B cell (primary cell): ENCODE results near the gene GAL. TPM values are rescaled to one million over a fixed set of nuclear protein-coding genes. Genes with fewer than 3 reads are reported as not detected.

Experiments
- ATAC-seq: fragments of 200-7000 bp; cut with Tn5 transposase; one replicate; pipeline ENCODE4 v1.10.0; 2021; ENCODE audit warnings: low read depth, mild to moderate bottlenecking, moderate number of reproducible peaks, moderate library complexity
- CTCF ChIA-PET: fragments of 350-600 bp; sonication (Branson Sonifier 250); formaldehyde crosslinking; loops from one replicate; lab custom pipeline; 2021; ENCODE audit warnings: antibody characterized with exemption, inconsistent platforms; lab: Charles Lee
- POLR2A ChIA-PET: fragments of 350-600 bp; sonication (Branson Sonifier 250); formaldehyde crosslinking; loops from one replicate; lab custom pipeline; 2021; ENCODE audit warnings: antibody characterized with exemption; lab: Charles Lee
- DNase-seq: peaks from one replicate; pipeline ENCODE4 v3.0.0; 2013
- H2AFZ ChIP-seq: 2 replicates; pipeline ENCODE4 v1.6.1; 2012; ENCODE audit warnings: mild to moderate bottlenecking, low read depth, low read length; ENCODE audit not compliant: insufficient read depth, poor library complexity, severe bottlenecking
- H3K27ac ChIP-seq, 2 donors: 1 replicate in 1 of 2; 2 replicates in 1 of 2; pipeline ENCODE4 v1.5.1; 2012 to 2013; ENCODE audit warnings: low read length in 2 of 2, mild to moderate bottlenecking in 2 of 2, moderate library complexity in 1 of 2
- H3K27me3 ChIP-seq, 4 experiments: fragments of 200-600 bp in 1 of 4; sonication (generic) in 1 of 4; replicated peaks in 1 of 4; 1 replicate in 2 of 4; 2 replicates in 2 of 4; pipeline versions ENCODE4 v1.6.1 to v1.7.0; 2013 to 2016; ENCODE audit warnings: low read length in 3 of 4, mild to moderate bottlenecking in 2 of 4, mixed read lengths in 1 of 4, moderate library complexity in 1 of 4; ENCODE audit not compliant: insufficient read depth in 4 of 4, control insufficient read depth in 3 of 4; ENCODE audit errors: control extremely low read depth in 1 of 4
- H3K36me3 ChIP-seq, 2 experiments: replicated peaks in 1 of 2; 1 replicate in 1 of 2; 2 replicates in 1 of 2; pipeline versions ENCODE4 v1.6.1 to v1.7.1; 2013; ENCODE audit warnings: low read length in 1 of 2; ENCODE audit not compliant: insufficient read depth in 2 of 2, control insufficient read depth in 1 of 2; ENCODE audit errors: control extremely low read depth in 1 of 2, extremely low read depth in 1 of 2
- H3K4me1 ChIP-seq, 2 donors: fragments of 200-600 bp in 1 of 2; sonication (generic) in 1 of 2; 1 replicate in 1 of 2; 2 replicates in 1 of 2; pipeline versions ENCODE4 v1.5.1 to v1.6.1; 2013 to 2017; ENCODE audit warnings: low read length in 2 of 2; ENCODE audit not compliant: control insufficient read depth in 2 of 2, insufficient read depth in 2 of 2
- H3K4me2 ChIP-seq: replicated peaks from 2 replicates; pipeline ENCODE3; 2012; ENCODE audit warnings: mild to moderate bottlenecking, low read depth, low read length; ENCODE audit not compliant: poor library complexity, severe bottlenecking
- H3K4me3 ChIP-seq, 5 experiments: fragments of 200-600 bp in 1 of 5; sonication (generic) in 1 of 5; 1 replicate in 3 of 5; 2 replicates in 2 of 5; pipeline versions ENCODE4 v1.5.1 to v1.7.0; 2011 to 2016; ENCODE audit warnings: low read length in 4 of 5, mild to moderate bottlenecking in 4 of 5, low read depth in 2 of 5, control low read depth in 1 of 5, moderate library complexity in 1 of 5; ENCODE audit not compliant: insufficient read depth in 1 of 5; ENCODE audit errors: control extremely low read depth in 1 of 5, extremely low read depth in 1 of 5
- H3K79me2 ChIP-seq: fragments of 200-600 bp; sonication (generic); one replicate; pipeline ENCODE4 v1.6.0; 2016; ENCODE audit warnings: low read length; ENCODE audit not compliant: control insufficient read depth, insufficient read depth
- H3K9ac ChIP-seq: fragments of 200-600 bp; sonication (generic); 2 replicates; pipeline ENCODE4 v1.6.1; 2017; ENCODE audit warnings: mild to moderate bottlenecking, low read length, moderate library complexity
- H3K9me3 ChIP-seq, 3 donors: one replicate each; pipeline versions ENCODE4 v1.6.1 to v1.7.1; 2013; ENCODE audit warnings: low read length in 2 of 3; ENCODE audit not compliant: control insufficient read depth in 2 of 3, insufficient read depth in 1 of 3; ENCODE audit errors: control extremely low read depth in 1 of 3
- H4K20me1 ChIP-seq: 2 replicates; pipeline ENCODE4 v1.6.0; 2012; ENCODE audit warnings: mild to moderate bottlenecking, low read length; ENCODE audit not compliant: insufficient read depth, control insufficient read depth, poor library complexity, severe bottlenecking
- H3K27ac Mint-ChIP-seq: one replicate; pipeline ENCODE4 v1.8.0; 2021; ENCODE audit warnings: mixed read lengths
- H3K27me3 Mint-ChIP-seq: one replicate; pipeline ENCODE4 v1.8.0; 2021; ENCODE audit warnings: mixed read lengths
- H3K4me1 Mint-ChIP-seq: one replicate; pipeline ENCODE4 v1.8.0; 2021; ENCODE audit warnings: mixed read lengths
- H3K4me3 Mint-ChIP-seq: one replicate; pipeline ENCODE4 v1.8.0; 2021; ENCODE audit warnings: mixed read lengths
- H3K9me3 Mint-ChIP-seq: one replicate; pipeline ENCODE4 v1.8.0; 2022; ENCODE audit warnings: mixed read lengths; ENCODE audit not compliant: insufficient read depth
- CTCF ChIP-seq: fragments of 200-600 bp; IDR thresholded peaks from one replicate; pipeline ENCODE4 v1.8.0; 2022; ENCODE audit warnings: antibody characterized with exemption, mild to moderate bottlenecking
- EZH2 ChIP-seq: IDR thresholded peaks from 2 replicates; pipeline ENCODE4 v1.6.1; 2012; ENCODE audit warnings: borderline replicate concordance, low read depth, mild to moderate bottlenecking, moderate library complexity, low read length; ENCODE audit not compliant: insufficient read depth, poor library complexity, severe bottlenecking
- WGBS: methylation state at CpG from one replicate; pipeline ENCODE4 v1.1.5; 2013; ENCODE audit warnings: missing lambda C conversion rate; ENCODE audit not compliant: insufficient coverage; 5-methylcytosine and 5-hydroxymethylcytosine counted together
- intact Hi-C: fragments of 100-400 bp; cut with micrococcal nuclease; formaldehyde crosslinking; loops from one replicate; pipeline ENCODE4 v1.10.0; 2022
- polyA plus RNA-seq: library from polyadenylated mRNA; depleted of rRNA; stranded (reverse); fragments of >200 nt; gene quantifications from 2 replicates; pipeline ENCODE4 v1.2.3, GENCODE V29; 2012
- total RNA-seq, 2 donors: library from RNA; stranded (reverse); fragments of 120-200 nt in 1 of 2; gene quantifications; 1 replicate in 1 of 2; 2 replicates in 1 of 2; pipeline versions ENCODE4 v1.2.3 to v1.2.4, GENCODE V29; 2013 to 2022

Gene GAL
- total and polyA plus RNA-seq, 2 donors (not counting 1 experiment from before 2014, with no cell fraction given) = not detected

GRCh38 chr11:68678031-68678441 lies 6.3 kb upstream of the GAL start:
- Histone ChIP-seq H3K9me3 (peaks cover 0 to 7% (median 0%) of the 10 kb centered on the region in 3 donors), H3K4me3 (no peak overlapping the region), H3K9ac (no peak overlapping the region), H3K4me1 (no peaks in the 10 kb centered on the region), H3K27me3 (peaks cover 0 to 11% (median under 1%) of the 10 kb centered on the region in 4 experiments), H4K20me1 (no peaks in the 10 kb centered on the region), H2AFZ (no peak overlapping the region), H3K4me2 (no peak overlapping the region), H3K36me3 (no peaks in the 10 kb centered on the region), H3K27ac (no peak overlapping the region), H3K79me2 (no peaks in the 10 kb centered on the region)
- CTCF ChIA-PET = no interaction called here
- DNase-seq (no peak), ATAC-seq (no peak)
- Mint-ChIP-seq H3K27me3 (peaks cover 24% of the 10 kb centered on the region), H3K4me1 (no peaks in the 10 kb centered on the region), H3K9me3 (no peaks in the 10 kb centered on the region), H3K4me3 (no peak overlapping the region), H3K27ac (no peak overlapping the region)
- WGBS = 80% methylated on average over 4 of the region's 15 CpGs
- TF ChIP-seq CTCF (no peak), EZH2 (no peak)
- intact Hi-C loops = no loop called here
- POLR2A ChIA-PET = no interaction called here

- CTCF ChIA-PET = no interaction called here
- no peaks in the 10 kb centered on the region for H3K79me2 ChIP-seq
- Mint-ChIP-seq H3K4me3 (no peak overlapping the region), H3K4me1 (no peaks in the 10 kb centered on the region), H3K9me3 (no peaks in the 10 kb centered on the region), H3K27me3 (peaks cover 32% of the 10 kb centered on the region), H3K27ac (no peak overlapping the region)
- no peak for TF ChIP-seq EZH2
- no peak for TF ChIP-seq CTCF
- H3K9me3 ChIP-seq = peaks cover 0 to 3% (median 0%) of the 10 kb centered on the region in 3 donors
- intact Hi-C loops = no loop called here
- no peak overlapping the region for H3K9ac ChIP-seq
- H3K36me3 ChIP-seq = no peaks in the 10 kb centered on the region
- H3K27me3 ChIP-seq = peaks cover 0 to 30% (median 5%) of the 10 kb centered on the region in 4 experiments
- ATAC-seq (no peak), DNase-seq (no peak)
- H3K4me3 ChIP-seq = no peak overlapping the region
- H2AFZ ChIP-seq = no peak overlapping the region
- POLR2A ChIA-PET = no interaction called here
- H3K27ac ChIP-seq = no peak overlapping the region
- H4K20me1 ChIP-seq = no peaks in the 10 kb centered on the region
- peaks cover 0 to 4% of the 10 kb centered on the region in 2 donors for H3K4me1 ChIP-seq
- WGBS = 95% methylated on average over 15 of the region's 17 CpGs
- H3K4me2 ChIP-seq = no peak overlapping the region
Observed at GRCh38 chr11:68680541-68681231, 3.7 kb upstream of the GAL start.
